Common myeloid progenitor, CD34-positive (primary cell): Measurements from ENCODE around the gene MYO18B.

Experiments
- CTCF ChIA-PET: fragments of 350-600 bp; sonication (Branson Sonifier 250); formaldehyde crosslinking; loops from one replicate; lab custom pipeline; 2021; ENCODE audit warnings: antibody characterized with exemption; lab: Charles Lee
- POLR2A ChIA-PET: fragments of 350-600 bp; sonication (Branson Sonifier 250); formaldehyde crosslinking; loops from one replicate; lab custom pipeline; 2021; ENCODE audit warnings: antibody characterized with exemption; lab: Charles Lee
- DNase-seq, 3 donors: peaks; one replicate each; pipeline versions ENCODE4 v3.0.0 to v3.0.0-alpha.2; 2013
- H3K27ac ChIP-seq, 2 experiments: 1 replicate in 1 of 2; 2 replicates in 1 of 2; pipeline ENCODE4 v1.7.0; 2013; ENCODE audit warnings: inconsistent platforms in 2 of 2, low read length in 2 of 2, mild to moderate bottlenecking in 2 of 2, low read depth in 1 of 2, moderate library complexity in 1 of 2; ENCODE audit not compliant: severe bottlenecking in 2 of 2, insufficient read depth in 1 of 2, poor library complexity in 1 of 2
- H3K27me3 ChIP-seq, 5 experiments: replicated peaks in 2 of 5; 1 replicate in 3 of 5; 2 replicates in 2 of 5; pipeline versions ENCODE4 v1.6.1 to v1.7.0; 2013; ENCODE audit warnings: low read length in 4 of 5, mild to moderate bottlenecking in 2 of 5, moderate library complexity in 2 of 5, inconsistent platforms in 1 of 5; ENCODE audit not compliant: insufficient read depth in 5 of 5, control insufficient read depth in 4 of 5
- H3K36me3 ChIP-seq, 4 experiments: 1 replicate in 2 of 4; 2 replicates in 2 of 4; pipeline versions ENCODE4 v1.6.1 to v1.7.0; 2013; ENCODE audit warnings: low read length in 3 of 4, control low read depth in 1 of 4, mild to moderate bottlenecking in 1 of 4; ENCODE audit not compliant: control insufficient read depth in 4 of 4, insufficient read depth in 4 of 4
- H3K4me1 ChIP-seq, 4 experiments: 1 replicate in 3 of 4; 2 replicates in 1 of 4; pipeline versions ENCODE4 v1.6.1 to v1.7.1; 2013; ENCODE audit warnings: low read length in 3 of 4, mild to moderate bottlenecking in 3 of 4, control low read depth in 1 of 4, inconsistent platforms in 1 of 4, moderate library complexity in 1 of 4; ENCODE audit not compliant: control insufficient read depth in 4 of 4, insufficient read depth in 4 of 4; ENCODE audit errors: control extremely low read depth in 1 of 4
- H3K4me3 ChIP-seq, 7 experiments: 1 replicate in 4 of 7; 2 replicates in 3 of 7; pipeline versions ENCODE4 v1.5.1 to v1.7.0; 2013; ENCODE audit warnings: mild to moderate bottlenecking in 7 of 7, low read length in 6 of 7, moderate library complexity in 6 of 7, inconsistent platforms in 2 of 7, low read depth in 2 of 7, control low read depth in 1 of 7; ENCODE audit not compliant: insufficient read depth in 4 of 7, control insufficient read depth in 1 of 7; ENCODE audit errors: extremely low read depth in 1 of 7
- H3K9me3 ChIP-seq, 5 experiments: 1 replicate in 4 of 5; 2 replicates in 1 of 5; pipeline versions ENCODE4 v1.6.1 to v1.7.1; 2013; ENCODE audit warnings: low read length in 4 of 5, mild to moderate bottlenecking in 2 of 5, inconsistent platforms in 1 of 5, low read depth in 1 of 5, moderate library complexity in 1 of 5; ENCODE audit not compliant: control insufficient read depth in 4 of 5, insufficient read depth in 2 of 5; ENCODE audit errors: control extremely low read depth in 1 of 5
- WGBS: methylation state at CpG from one replicate; pipeline ENCODE4 v1.1.5; 2013; ENCODE audit not compliant: insufficient coverage; 5-methylcytosine and 5-hydroxymethylcytosine counted together

MYO18B gene

GRCh38 chr22:25816522-25817059 is 74.6 kb downstream of the MYO18B start:
- WGBS: 88% methylated on average over 4 of the region's 7 CpGs

GRCh38 chr22:25817092-25817943 is 75.3 kb downstream of the MYO18B start:
- WGBS: 68% methylated on average over 3 of the region's 5 CpGs

More at GRCh38 chr22:25816522-25817059, 74.6 kb downstream of the MYO18B start:
- DNase-seq: peak in 2 of 3 donors; percentile 4 to 14
- ChIA-PET CTCF (no interaction called here), POLR2A (no interaction called here)
- H3K27ac ChIP-seq: no peak overlapping the region
- H3K4me1 ChIP-seq: no peaks in the 10 kb centered on the region
- H3K36me3 ChIP-seq: no peaks in the 10 kb centered on the region
- no peak overlapping the region for H3K4me3 ChIP-seq
- H3K9me3 ChIP-seq: peaks cover 0 to 4% (median 0%) of the 10 kb centered on the region in 5 experiments
- H3K27me3 ChIP-seq: peaks cover 0 to 16% (median 5%) of the 10 kb centered on the region in 5 experiments

GRCh38 chr22:25818541-25818940 is 76.6 kb downstream of the MYO18B start:
- Histone ChIP-seq H3K9me3 (peaks cover 0 to 5% (median 0%) of the 10 kb centered on the region in 5 experiments), H3K27me3 (peaks cover 0 to 11% (median 5%) of the 10 kb centered on the region in 5 experiments), H3K27ac (no peak overlapping the region), H3K4me3 (no peak overlapping the region), H3K36me3 (no peaks in the 10 kb centered on the region), H3K4me1 (no peaks in the 10 kb centered on the region)
- ChIA-PET POLR2A (no interaction called here), CTCF (no interaction called here)
- WGBS: 88% methylated on average over 2 of the region's 4 CpGs
- no peak for DNase-seq

More at GRCh38 chr22:25817092-25817943, 75.3 kb downstream of the MYO18B start:
- ChIA-PET CTCF (no interaction called here), POLR2A (no interaction called here)
- no peak overlapping the region for H3K27ac ChIP-seq
- no peaks in the 10 kb centered on the region for H3K36me3 ChIP-seq
- peaks cover 0 to 14% (median 5%) of the 10 kb centered on the region in 5 experiments for H3K27me3 ChIP-seq
- no peak overlapping the region for H3K4me3 ChIP-seq
- no peak for DNase-seq
- no peaks in the 10 kb centered on the region for H3K4me1 ChIP-seq
- peaks cover 0 to 5% (median 0%) of the 10 kb centered on the region in 5 experiments for H3K9me3 ChIP-seq

- peaks cover 0 to 5% (median 0%) of the 10 kb centered on the region in 5 experiments for H3K9me3 ChIP-seq
- H3K27ac ChIP-seq: no peak overlapping the region
- ChIA-PET CTCF (no interaction called here), POLR2A (no interaction called here)
- H3K4me1 ChIP-seq: no peaks in the 10 kb centered on the region
- peaks cover 0 to 19% (median 0%) of the 10 kb centered on the region in 5 experiments for H3K27me3 ChIP-seq
- no peak overlapping the region for H3K4me3 ChIP-seq
- 88% methylated on average over 6 of the region's 6 CpGs for WGBS
- no peak for DNase-seq
- no peaks in the 10 kb centered on the region for H3K36me3 ChIP-seq
Measured at GRCh38 chr22:25822344-25822743, 80.4 kb downstream of the MYO18B start.

GRCh38 chr22:25823276-25823675 is 81.3 kb downstream of the MYO18B start:
- H3K27ac ChIP-seq: no peak overlapping the region
- H3K9me3 ChIP-seq: peaks cover 0 to 5% (median 0%) of the 10 kb centered on the region in 5 experiments
- H3K36me3 ChIP-seq: no peaks in the 10 kb centered on the region
- WGBS: 97% methylated on average over 15 of the region's 15 CpGs
- no peaks in the 10 kb centered on the region for H3K4me1 ChIP-seq
- POLR2A ChIA-PET: no interaction called here
- H3K27me3 ChIP-seq: peaks cover 0 to 13% (median 0%) of the 10 kb centered on the region in 5 experiments
- CTCF ChIA-PET: no interaction called here
- DNase-seq: no peak
- no peak overlapping the region for H3K4me3 ChIP-seq

- no peak for DNase-seq
- H3K4me1 ChIP-seq: no peaks in the 10 kb centered on the region
- H3K36me3 ChIP-seq: no peaks in the 10 kb centered on the region
- ChIA-PET CTCF (no interaction called here), POLR2A (no interaction called here)
- H3K9me3 ChIP-seq: peaks cover 0 to 5% (median 0%) of the 10 kb centered on the region in 5 experiments
- 72% methylated on average over 3 of the region's 7 CpGs for WGBS
- H3K4me3 ChIP-seq: no peak overlapping the region
- peaks cover 0 to 8% (median 0%) of the 10 kb centered on the region in 5 experiments for H3K27me3 ChIP-seq
- no peak overlapping the region for H3K27ac ChIP-seq
Measured at GRCh38 chr22:25824828-25825423, 82.9 kb downstream of the MYO18B start.
